GM13977 (cell line): ENCODE measurements around the gene CLCN1.

Source experiments
- DNase-seq: peaks from one replicate; pipeline ENCODE4 v3.0.0; 2012; ENCODE audit warnings: low spot score
- in situ Hi-C: fragments of 300-500 bp; cut with MboI; formaldehyde crosslinking; loops from one replicate; pipeline ENCODE4 v1.12.0; 2022; ENCODE audit warnings: low sequenced_read_pairs, low pct_unique_long_range_greater_than_20kb, mixed read lengths, inconsistent platforms; ENCODE audit not compliant: unreplicated experiment
- TF ChIP-seq, protein P1 (sequence below): IDR thresholded peaks from 2 replicates; pipeline ENCODE4 v1.5.1; 2012; ENCODE audit warnings: mild to moderate bottlenecking, control low read depth; ENCODE audit not compliant: insufficient read depth; ENCODE audit errors: extremely low read depth, missing control alignments

Gene CLCN1

DNA sequence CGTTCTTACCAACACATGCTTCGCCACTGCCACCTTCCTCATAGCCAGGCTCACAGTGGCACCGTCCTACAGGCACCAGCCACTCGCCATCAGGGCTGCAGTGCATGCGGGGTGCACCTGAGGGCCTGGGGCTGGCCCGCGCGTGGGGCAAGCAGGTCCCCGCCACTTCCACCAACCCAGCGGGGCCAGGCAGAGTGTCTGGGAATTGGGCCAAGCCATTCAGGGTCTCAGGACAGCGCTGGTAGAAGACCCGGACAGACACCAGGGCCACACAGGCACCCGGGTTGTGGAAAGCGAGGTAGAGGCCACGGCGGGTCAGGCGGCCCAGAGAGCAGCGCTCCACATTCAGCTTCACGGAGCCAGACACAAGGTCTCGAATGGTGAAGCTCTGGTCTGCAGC lies 83.7 kb downstream of the CLCN1 start:
- in situ Hi-C loops: loop anchor here (25.0 kb wide), 1 partner anchor 162 kb away; no protein-coding TSS in a partner anchor
- no peak for DNase-seq
- TF ChIP-seq, protein P1, sequence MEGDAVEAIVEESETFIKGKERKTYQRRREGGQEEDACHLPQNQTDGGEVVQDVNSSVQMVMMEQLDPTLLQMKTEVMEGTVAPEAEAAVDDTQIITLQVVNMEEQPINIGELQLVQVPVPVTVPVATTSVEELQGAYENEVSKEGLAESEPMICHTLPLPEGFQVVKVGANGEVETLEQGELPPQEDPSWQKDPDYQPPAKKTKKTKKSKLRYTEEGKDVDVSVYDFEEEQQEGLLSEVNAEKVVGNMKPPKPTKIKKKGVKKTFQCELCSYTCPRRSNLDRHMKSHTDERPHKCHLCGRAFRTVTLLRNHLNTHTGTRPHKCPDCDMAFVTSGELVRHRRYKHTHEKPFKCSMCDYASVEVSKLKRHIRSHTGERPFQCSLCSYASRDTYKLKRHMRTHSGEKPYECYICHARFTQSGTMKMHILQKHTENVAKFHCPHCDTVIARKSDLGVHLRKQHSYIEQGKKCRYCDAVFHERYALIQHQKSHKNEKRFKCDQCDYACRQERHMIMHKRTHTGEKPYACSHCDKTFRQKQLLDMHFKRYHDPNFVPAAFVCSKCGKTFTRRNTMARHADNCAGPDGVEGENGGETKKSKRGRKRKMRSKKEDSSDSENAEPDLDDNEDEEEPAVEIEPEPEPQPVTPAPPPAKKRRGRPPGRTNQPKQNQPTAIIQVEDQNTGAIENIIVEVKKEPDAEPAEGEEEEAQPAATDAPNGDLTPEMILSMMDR: no peak

DNA sequence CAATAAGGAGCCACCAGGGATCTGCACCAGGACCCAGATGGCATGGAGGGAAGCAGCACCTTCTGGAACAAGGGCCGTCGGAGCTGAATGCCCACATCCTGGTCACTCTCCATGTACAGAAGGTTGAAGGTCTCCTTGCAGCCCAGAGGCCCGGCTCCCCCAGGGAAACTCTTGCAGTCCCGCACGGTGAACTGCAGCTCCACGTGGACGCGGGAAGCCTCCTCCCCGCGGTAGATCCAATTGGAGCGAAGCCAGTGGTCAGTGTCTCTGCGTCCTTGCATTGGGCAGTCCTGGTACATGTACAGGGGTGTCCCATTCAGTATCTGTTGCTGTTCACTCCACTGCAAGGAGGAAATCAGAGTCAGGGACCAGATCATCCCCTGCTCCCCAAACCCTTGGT lies 85.4 kb downstream of the CLCN1 start:
- TF ChIP-seq, protein P1: no peak
- DNase-seq: no peak
- in situ Hi-C loops: loop anchor here (25.0 kb wide), 1 partner anchor 164 kb away; no protein-coding TSS in a partner anchor
